ENCODE results near the gene KCNC4.

DNA sequence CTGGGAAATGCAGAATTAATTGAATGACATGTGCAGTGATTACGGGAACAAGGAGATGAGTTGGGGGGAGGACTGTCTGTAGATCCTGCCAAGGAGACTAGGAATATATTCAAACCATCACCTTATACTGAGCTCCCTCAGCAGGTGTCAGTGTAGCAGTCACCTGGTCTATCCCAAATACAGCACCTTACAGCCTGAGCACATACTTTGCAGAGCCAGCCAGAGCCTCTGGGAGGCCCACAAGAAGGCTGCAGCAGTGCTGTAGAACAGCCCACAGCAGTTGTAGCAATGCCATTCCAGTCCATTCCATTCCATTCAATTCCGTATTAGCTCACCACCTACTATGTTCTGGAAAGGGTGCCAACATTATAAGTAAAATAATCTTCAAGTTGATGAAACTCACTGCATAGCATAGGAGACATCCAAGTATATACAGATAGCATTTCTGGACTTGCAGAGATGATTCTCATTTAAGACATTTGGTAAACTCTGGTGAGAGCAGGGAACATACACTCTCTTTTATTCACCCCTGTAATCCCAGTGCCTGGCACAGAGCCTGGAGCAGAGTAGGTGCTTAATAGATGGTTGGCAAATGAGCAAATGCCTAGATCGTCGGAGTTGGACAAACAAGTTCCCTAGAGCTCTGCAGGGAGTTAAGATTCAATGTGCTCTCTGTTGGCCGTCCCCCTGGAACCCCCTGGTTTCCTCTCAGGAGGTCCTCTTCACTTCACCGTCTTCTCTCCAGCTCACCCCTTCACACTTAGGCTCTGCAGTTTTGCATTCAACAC is 44.7 kb downstream of the KCNC4 start:
- TF ChIP-seq, protein P1, sequence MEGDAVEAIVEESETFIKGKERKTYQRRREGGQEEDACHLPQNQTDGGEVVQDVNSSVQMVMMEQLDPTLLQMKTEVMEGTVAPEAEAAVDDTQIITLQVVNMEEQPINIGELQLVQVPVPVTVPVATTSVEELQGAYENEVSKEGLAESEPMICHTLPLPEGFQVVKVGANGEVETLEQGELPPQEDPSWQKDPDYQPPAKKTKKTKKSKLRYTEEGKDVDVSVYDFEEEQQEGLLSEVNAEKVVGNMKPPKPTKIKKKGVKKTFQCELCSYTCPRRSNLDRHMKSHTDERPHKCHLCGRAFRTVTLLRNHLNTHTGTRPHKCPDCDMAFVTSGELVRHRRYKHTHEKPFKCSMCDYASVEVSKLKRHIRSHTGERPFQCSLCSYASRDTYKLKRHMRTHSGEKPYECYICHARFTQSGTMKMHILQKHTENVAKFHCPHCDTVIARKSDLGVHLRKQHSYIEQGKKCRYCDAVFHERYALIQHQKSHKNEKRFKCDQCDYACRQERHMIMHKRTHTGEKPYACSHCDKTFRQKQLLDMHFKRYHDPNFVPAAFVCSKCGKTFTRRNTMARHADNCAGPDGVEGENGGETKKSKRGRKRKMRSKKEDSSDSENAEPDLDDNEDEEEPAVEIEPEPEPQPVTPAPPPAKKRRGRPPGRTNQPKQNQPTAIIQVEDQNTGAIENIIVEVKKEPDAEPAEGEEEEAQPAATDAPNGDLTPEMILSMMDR (conservative IDR thresholded peaks at IDR 0.05 in 1 of 2, IDR thresholded peaks at IDR 0.05 in 1 of 2; ENCODE audit: low read depth in 1 of 2, low read length in 2 of 2) = no peak
- TF ChIP-seq EZH2 (IDR thresholded peaks at IDR 0.05; ENCODE audit: low read length, missing control alignments) = no peak
